Superior temporal gyrus (tissue), 1 donor: Measurements from ENCODE around the gene HECTD4.
"Not testable (repeated sequence)": the region's sequence is repeated elsewhere in the genome, so short reads cannot be mapped to it uniquely, and the experiment has no call there.

Experiments used
- DNase-seq: peaks from one replicate; pipeline ENCODE4 v3.0.0-alpha.2; 2016; ENCODE audit errors: extremely low spot score

Gene HECTD4

GRCh38 chr12:112266473-112266872 lies 115.8 kb downstream of the HECTD4 start:
- DNase-seq = no peak

GRCh38 chr12:112261559-112261958 lies 120.7 kb downstream of the HECTD4 start:
- no peak for DNase-seq

GRCh38 chr12:112258926-112259325 lies 123.3 kb downstream of the HECTD4 start:
- DNase-seq = no peak

- no peak for DNase-seq
Observed at GRCh38 chr12:112256780-112257179, 125.5 kb downstream of the HECTD4 start.

- DNase-seq = no peak
Observed at GRCh38 chr12:112252184-112252583, 130.0 kb downstream of the HECTD4 start.

- not testable (repeated sequence) for DNase-seq
Observed at GRCh38 chr12:112244902-112245301, 137.3 kb downstream of the HECTD4 start.

GRCh38 chr12:112243255-112244110 lies 138.7 kb downstream of the HECTD4 start:
- no peak for DNase-seq

GRCh38 chr12:112241176-112241575 lies 141.1 kb downstream of the HECTD4 start:
- no peak for DNase-seq

- no peak for DNase-seq
Observed at GRCh38 chr12:112239881-112240280, 142.3 kb downstream of the HECTD4 start.

- DNase-seq = no peak
Observed at GRCh38 chr12:112239020-112239419, 143.2 kb downstream of the HECTD4 start.

GRCh38 chr12:112238441-112238840 lies 143.8 kb downstream of the HECTD4 start:
- no peak for DNase-seq

GRCh38 chr12:112236786-112237185 lies 145.4 kb downstream of the HECTD4 start:
- no peak for DNase-seq

- no peak for DNase-seq
Observed at GRCh38 chr12:112236386-112236785, 145.8 kb downstream of the HECTD4 start.

GRCh38 chr12:112234303-112234702 lies 147.9 kb downstream of the HECTD4 start:
- DNase-seq = no peak

GRCh38 chr12:112233242-112233641 lies 149.0 kb downstream of the HECTD4 start:
- no peak for DNase-seq

- DNase-seq = no peak
Observed at GRCh38 chr12:112230136-112230535, 152.1 kb downstream of the HECTD4 start.

- DNase-seq = no peak
Observed at GRCh38 chr12:112226768-112227167, 155.5 kb downstream of the HECTD4 start.

GRCh38 chr12:112220628-112221027 lies 161.6 kb downstream of the HECTD4 start:
- DNase-seq = not testable (repeated sequence)

GRCh38 chr12:112219195-112219594 lies 163.0 kb downstream of the HECTD4 start:
- DNase-seq = no peak

GRCh38 chr12:112218150-112218549 lies 164.1 kb downstream of the HECTD4 start:
- DNase-seq = no peak

GRCh38 chr12:112217647-112218046 lies 164.6 kb downstream of the HECTD4 start:
- no peak for DNase-seq

GRCh38 chr12:112216223-112216622 lies 166.0 kb downstream of the HECTD4 start:
- DNase-seq = no peak

GRCh38 chr12:112214064-112214463 lies 168.2 kb downstream of the HECTD4 start:
- no peak for DNase-seq
